H1 (cell line): ENCODE measurements around the gene HADHB. TPM values are rescaled to one million over a fixed set of nuclear protein-coding genes. Genes with fewer than 3 reads are reported as not detected.

ENCODE experiments used
- CBX8 ChIP-seq: fragments of 300-800, 300-1000 bp; sonication (generic); IDR thresholded peaks from 2 replicates; pipeline ENCODE4 v1.7.1; 2016; ENCODE audit warnings: low read depth, low read length, borderline replicate concordance
- CHD2 ChIP-seq: IDR thresholded peaks from 2 replicates; pipeline ENCODE4 v1.6.1; 2012; ENCODE audit warnings: low read length, improper control_type of control experiment
- CHD7 ChIP-seq: fragments of 300-600 bp; sonication (generic); IDR thresholded peaks from 2 replicates; pipeline ENCODE4 v1.7.1; 2012; ENCODE audit warnings: low read length, moderate library complexity, mild to moderate bottlenecking, inconsistent platforms; ENCODE audit not compliant: insufficient replicate concordance
- SAP30 ChIP-seq: fragments of 300-600 bp; sonication (generic); IDR thresholded peaks from 2 replicates; pipeline ENCODE4 v1.7.1; 2012; ENCODE audit warnings: low read length, moderate library complexity, mild to moderate bottlenecking, inconsistent platforms; ENCODE audit not compliant: insufficient read depth, insufficient replicate concordance
- polyA plus RNA-seq, 7 experiments: library from polyadenylated mRNA; depleted of rRNA in 3 of 7; stranded (reverse) in 5 of 7; unstranded in 2 of 7; fragments of >200 nt in 5 of 7; fragments of 200-250 nt in 2 of 7; gene quantifications; 1 replicate in 5 of 7; 2 replicates in 1 of 7; 4 replicates in 1 of 7; pipeline versions ENCODE4 v1.2.1 to v1.2.3, GENCODE V29; 2011 to 2013; ENCODE audit warnings: missing spikeins in 2 of 7, mixed read lengths in 2 of 7
- total RNA-seq: library from RNA; stranded (reverse); fragmentation: NEBNext Ultra II Directional; extraction: Animal tissue kit (Norgen Biotek cat#: 25700); gene quantifications from 2 replicates; pipeline ENCODE4 v1.2.1, GENCODE V29; 2021

Gene HADHB
- total and polyA plus RNA-seq, 2 of the 8 experiments (the other 6 are each of a cell fraction or from before 2014, with no cell fraction given), result 47.7 to 52.3 TPM

- TF ChIP-seq CHD2 (no peak), CHD7 (no peak), SAP30 (no peak), CBX8 (no peak)
Measured at GRCh38 chr2:26203906-26204305, 40.8 kb upstream of the HADHB start (continued).
